Fibroblast of gingiva (primary cell): ENCODE results near the gene SERINC5.
"Not testable (repeated sequence)": the region's sequence is repeated elsewhere in the genome, so short reads cannot be mapped to it uniquely, and the experiment has no call there.

Experiments used
- DNase-seq: peaks from one replicate; pipeline ENCODE4 v3.0.0-alpha.2; 2011; ENCODE audit warnings: low read depth

The SERINC5 gene

DNA sequence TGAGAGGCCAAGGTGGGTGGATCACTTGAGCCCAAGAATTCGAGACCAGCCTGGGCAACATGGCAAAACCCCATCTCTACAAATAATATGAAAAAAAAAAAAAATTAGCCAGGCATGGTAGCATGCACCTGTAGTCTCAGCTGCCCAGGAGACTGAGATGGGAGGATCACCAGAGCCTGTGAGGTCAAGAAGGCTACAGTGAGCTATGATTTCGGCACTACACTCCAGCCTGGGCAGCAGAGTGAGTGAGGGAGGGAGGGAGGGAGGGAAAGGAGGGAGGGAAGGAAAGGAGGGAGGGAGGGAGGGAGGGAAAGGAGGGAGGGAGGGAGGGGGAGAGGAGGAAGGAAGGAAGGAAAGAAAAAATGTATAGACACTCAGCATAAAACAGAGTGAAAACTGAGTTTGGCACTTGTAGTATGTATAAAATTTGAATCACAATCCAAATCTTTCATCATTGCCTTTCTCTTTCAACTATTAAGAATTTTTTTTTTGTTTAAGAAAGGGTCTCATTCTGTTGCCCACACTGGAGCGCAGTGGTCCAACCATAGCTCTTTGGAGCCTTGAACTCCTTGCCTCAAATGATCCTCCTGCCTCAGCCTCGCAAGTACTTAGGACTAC is 27.8 kb downstream of the SERINC5 start:
- no peak for DNase-seq

GRCh38 chr5:80225934-80226326 is 29.9 kb downstream of the SERINC5 start:
- no peak for DNase-seq

DNA sequence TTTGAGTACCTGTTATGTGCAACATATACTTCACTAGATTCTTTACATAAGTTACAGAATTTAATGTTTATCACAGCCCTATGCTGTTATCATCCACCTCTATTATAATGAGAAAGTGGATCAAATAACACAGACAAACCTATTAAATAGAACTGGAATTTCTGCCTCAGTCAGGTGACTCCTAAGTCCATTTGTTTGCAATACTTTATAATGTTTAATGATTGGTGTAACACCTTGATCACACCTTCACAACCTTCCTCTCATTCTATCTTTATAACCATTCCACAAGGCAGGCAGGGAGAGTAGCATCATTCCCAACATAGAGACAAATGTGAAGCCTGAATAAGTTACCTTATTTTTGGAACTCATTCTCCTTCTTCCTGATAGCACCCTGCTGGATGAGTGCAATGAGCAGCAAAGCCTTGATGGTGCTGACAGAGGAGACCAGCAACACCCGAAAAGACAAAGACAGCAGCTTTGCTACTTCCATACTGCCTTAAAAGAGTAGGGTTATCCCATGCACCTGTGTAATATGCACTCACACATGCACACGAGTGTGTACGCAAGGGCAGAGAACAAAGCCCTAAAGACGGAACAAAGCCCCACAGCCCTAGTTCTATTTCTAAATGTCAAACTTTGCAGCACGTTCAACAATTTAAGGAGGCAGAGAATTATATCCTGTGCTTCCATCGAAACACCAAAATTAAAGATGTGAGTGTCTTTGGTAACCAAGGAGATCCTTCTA is 30.5 kb downstream of the SERINC5 start:
- DNase-seq = no peak

- no peak for DNase-seq
Measured at GRCh38 chr5:80223561-80223960, 32.3 kb downstream of the SERINC5 start.

DNA sequence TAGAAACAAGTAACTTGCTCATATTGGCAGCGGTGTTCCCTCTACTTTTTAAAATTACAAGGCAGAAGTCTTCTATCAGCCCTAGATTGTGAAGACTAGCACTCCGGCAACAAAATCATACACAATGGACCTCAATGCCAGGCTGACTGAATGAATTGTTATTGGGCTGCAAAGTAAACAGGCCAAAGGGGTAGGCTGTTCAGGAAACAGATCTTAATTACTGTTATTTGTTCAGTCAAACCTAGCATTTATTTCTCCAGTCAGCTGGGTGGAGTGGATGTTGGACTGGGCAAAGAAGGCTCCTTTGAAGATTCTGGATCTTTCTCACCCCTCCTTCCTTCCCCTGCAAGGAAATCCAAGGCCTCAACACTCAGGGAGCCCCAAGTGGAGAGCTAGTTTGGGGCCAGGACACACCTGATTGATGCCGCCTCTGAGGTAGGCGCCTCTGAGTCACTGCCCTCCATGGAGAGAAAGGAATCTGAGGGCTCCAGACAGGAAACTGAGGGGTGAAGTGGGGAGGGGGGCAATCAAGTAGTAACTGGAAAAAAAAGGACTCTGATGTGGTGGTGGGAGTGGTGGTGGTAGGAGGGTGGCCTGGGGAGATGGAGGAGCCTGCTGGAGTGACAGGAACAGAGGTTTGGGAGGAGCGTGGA is 35.5 kb downstream of the SERINC5 start:
- DNase-seq = no peak

DNA sequence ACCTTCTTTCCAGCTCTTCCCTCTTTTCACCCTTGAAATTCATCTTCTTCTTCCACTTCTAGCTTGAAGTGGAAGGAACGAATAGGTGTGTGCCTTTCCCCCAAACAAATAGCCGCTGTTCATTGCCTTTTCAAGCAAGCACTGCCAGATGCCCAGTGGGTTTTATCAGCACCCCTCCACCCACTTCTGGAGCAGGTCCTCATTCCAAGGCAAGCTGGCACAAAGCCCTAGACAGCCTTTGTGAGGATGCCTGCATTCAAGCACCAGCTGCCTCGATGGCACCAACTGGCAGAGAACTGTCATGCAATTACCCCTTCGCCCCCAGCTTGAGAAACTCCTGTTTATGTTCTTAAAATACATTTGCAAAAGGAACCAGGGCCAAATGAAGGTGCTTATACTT is 36.5 kb downstream of the SERINC5 start:
- no peak for DNase-seq

DNA sequence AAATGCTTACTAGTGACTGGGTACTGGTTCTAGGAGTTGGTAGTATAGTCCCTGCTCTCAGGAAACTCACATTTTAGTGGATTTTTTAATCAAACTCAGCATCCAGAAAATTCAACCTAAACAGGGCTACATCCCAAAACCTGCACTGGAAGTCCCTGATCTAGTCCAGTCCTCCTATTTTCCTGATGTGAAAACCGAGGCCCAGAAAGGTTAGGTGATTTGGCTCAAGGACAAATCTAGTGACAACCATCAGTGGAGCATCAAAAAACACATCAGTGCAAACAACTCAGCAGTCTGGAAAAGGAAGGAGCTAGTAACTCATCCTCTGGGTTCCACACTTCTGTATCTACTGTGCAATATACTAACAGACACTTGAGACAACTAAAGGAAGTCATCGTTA is 38.2 kb downstream of the SERINC5 start:
- no peak for DNase-seq

- peak; percentile 54 for DNase-seq
Measured at GRCh38 chr5:80216753-80217596, 38.9 kb downstream of the SERINC5 start.

- DNase-seq = no peak
Measured at GRCh38 chr5:80216096-80216495, 39.8 kb downstream of the SERINC5 start.

DNA sequence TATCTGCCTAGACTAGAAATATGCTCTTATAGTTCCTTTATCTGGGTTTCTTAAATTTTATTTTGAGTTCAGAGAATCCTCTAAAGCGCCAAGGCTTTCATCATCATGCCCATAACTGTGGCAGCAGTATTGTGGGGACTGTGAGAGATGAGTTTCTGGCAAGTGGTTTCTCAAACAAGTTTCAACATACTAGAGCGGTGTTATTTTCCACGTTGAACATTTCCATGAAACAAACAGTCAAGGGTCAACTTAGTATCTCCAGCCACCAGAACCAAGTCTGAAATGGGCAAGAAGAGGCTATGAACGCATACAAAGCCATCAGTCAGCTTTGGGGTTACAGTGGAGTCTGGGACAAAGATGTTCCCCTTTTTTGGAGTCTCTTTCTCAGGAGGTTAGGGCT is 40.3 kb downstream of the SERINC5 start:
- DNase-seq = peak; percentile 26

- DNase-seq = no peak
Measured at GRCh38 chr5:80213466-80213865, 42.4 kb downstream of the SERINC5 start.

- no peak for DNase-seq
Measured at GRCh38 chr5:80212171-80212667, 43.6 kb downstream of the SERINC5 start.

GRCh38 chr5:80211327-80211726 is 44.5 kb downstream of the SERINC5 start:
- no peak for DNase-seq

DNA sequence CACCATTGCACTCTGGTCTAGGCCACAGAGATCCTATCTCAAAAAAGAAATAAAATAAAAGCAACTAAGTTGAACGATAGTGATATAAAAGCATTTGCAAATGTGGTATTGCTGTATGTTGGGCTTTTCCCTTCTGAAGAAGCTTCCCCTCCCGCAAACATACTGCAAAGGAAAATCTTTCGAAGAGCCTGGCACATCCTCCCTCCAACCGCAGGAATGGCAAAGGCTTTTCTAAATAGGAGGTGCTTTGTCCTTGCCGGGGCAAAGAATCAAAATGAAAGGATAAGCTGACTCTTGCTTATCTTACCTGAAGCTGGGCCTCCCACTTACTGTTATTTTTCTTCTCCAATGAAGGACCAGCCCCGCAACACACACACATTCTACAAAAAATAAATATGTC is 45.8 kb downstream of the SERINC5 start:
- DNase-seq = no peak

GRCh38 chr5:80208381-80208780 is 47.5 kb downstream of the SERINC5 start:
- DNase-seq = no peak

GRCh38 chr5:80207832-80208231 is 48.0 kb downstream of the SERINC5 start:
- no peak for DNase-seq

DNA sequence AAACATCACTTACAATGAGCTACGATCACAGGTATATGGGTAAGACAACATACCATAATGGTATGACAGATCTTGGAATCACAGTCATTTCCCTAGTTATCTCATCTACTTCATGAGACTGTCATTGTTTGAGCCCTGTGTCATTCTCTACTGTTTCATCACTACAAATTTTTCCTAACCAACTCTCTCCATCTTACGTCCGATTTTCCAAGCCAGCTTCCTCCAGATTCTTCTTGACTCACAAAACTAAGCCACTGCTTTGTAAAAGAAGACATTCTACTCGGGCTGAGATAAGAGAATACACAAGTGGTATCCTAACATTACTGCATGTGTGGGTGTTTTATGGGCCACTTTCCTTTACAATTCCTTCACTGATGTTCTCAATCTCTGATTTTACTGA is 49.6 kb downstream of the SERINC5 start:
- DNase-seq = no peak

GRCh38 chr5:80205846-80206245 is 50.0 kb downstream of the SERINC5 start:
- DNase-seq = no peak

DNA sequence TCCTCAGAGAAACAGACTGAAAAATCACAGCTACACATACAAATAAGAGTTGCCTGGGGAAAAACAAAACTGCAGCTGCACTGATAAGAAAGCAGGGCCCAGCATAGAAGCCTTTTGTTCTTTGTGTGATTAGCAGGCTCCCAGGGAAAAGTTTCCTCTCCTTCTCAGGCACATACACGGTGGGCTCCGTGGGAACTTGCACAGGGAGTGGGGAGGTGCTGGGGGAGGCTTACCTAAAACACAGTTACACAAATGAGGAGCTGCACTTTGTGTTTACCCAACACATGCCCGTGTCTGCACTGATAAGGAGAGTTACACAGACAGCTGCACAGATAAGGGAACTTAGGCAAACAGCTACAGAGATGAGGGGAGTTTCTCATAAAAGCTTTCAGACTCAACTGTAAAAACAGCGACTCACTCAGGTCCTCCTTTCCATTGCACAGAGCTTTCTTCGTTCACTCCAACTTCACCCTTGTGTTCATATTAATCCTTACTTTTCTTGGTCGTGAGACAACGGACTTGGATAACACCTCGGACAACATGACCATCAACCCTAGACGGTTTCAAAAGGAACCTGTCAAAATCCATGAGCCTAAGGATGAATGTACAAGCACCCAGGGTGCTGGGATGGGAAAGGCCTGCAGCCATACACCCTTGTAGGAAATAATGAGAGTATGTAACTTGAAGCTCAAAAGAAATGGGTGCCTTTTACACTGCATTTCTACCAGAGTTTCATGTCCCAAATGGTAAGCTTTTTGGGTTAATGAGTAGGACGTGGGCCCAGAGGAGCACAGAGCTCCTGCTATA is 50.8 kb downstream of the SERINC5 start:
- DNase-seq = no peak

DNA sequence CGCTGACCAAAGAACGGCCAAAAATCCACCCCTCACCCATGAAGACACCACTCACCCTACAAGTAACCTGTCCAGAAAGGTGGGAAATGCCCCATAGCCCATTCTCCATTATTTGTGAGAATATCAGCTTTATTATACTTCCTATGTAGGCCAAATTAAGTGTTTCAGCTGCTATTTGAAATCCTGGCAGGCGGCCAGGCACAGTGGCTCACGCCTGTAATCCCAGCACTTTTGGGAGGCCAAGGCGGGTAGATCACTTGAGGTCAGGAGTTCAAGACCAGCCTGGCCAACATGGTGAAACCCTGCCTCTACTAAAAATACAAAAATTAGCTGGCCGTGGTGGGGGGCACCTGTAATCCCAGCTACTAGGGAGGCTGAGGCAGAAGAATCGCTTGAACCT is 54.1 kb downstream of the SERINC5 start:
- not testable (repeated sequence) for DNase-seq

- no peak for DNase-seq
Measured at GRCh38 chr5:80198920-80199319, 56.9 kb downstream of the SERINC5 start.
